ENCODE results near the gene NTF3.

Gene NTF3

DNA sequence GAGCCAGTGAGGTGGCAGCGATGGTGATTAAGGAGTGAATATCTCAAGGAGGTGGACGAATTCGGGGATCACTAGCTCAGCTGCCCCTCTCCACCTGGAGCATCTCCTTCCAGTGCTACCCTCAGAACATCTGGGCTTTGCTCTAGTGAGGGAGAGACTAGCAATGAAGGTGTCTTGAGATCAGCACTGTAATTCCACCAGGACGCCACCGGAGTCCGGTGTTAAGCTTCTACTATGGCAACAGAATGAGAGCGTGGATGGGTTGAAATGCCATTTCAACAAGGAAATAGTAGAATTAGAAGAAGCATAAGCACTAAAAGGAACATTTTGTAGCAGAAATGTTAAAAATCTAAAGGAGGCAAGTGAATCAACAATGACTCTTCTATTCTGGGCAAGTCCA, 61.1 kb downstream of the NTF3 start:
- no peak for DNase-seq (ENCODE audit: low read depth)
- Histone ChIP-seq H3K4me3 (ENCODE audit: low read length) (no peak overlapping the region), H3K4me1 (ENCODE audit: control insufficient read depth, insufficient read depth, low read length) (peaks cover 28% of the 10 kb centered on the region), H3K27me3 (replicated peaks; ENCODE audit: control insufficient read depth, insufficient read depth, low read length) (peaks cover 5% of the 10 kb centered on the region), H3K9ac (ENCODE audit: low read length) (no peak overlapping the region), H3K9me3 (ENCODE audit: control insufficient read depth, low read length) (no peaks in the 10 kb centered on the region), H3K36me3 (ENCODE audit: control insufficient read depth, insufficient read depth, low read length, severe bottlenecking) (no peaks in the 10 kb centered on the region)

DNA sequence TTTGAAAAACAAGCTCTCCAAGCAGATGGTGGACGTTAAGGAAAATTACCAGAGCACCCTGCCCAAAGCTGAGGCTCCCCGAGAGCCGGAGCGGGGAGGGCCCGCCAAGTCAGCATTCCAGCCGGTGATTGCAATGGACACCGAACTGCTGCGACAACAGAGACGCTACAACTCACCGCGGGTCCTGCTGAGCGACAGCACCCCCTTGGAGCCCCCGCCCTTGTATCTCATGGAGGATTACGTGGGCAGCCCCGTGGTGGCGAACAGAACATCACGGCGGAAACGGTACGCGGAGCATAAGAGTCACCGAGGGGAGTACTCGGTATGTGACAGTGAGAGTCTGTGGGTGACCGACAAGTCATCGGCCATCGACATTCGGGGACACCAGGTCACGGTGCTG, 62.4 kb downstream of the NTF3 start:
- H3K9ac ChIP-seq (ENCODE audit: low read length) = no peak overlapping the region
- H3K27me3 ChIP-seq (replicated peaks; ENCODE audit: control insufficient read depth, insufficient read depth, low read length) = peaks cover 5% of the 10 kb centered on the region
- H3K4me3 ChIP-seq (ENCODE audit: low read length) = no peak overlapping the region
- DNase-seq (ENCODE audit: low read depth) = no peak
- H3K36me3 ChIP-seq (ENCODE audit: control insufficient read depth, insufficient read depth, low read length, severe bottlenecking) = no peaks in the 10 kb centered on the region
- H3K4me1 ChIP-seq (ENCODE audit: control insufficient read depth, insufficient read depth, low read length) = peaks cover 24% of the 10 kb centered on the region
- H3K9me3 ChIP-seq (ENCODE audit: control insufficient read depth, low read length) = no peaks in the 10 kb centered on the region

DNA sequence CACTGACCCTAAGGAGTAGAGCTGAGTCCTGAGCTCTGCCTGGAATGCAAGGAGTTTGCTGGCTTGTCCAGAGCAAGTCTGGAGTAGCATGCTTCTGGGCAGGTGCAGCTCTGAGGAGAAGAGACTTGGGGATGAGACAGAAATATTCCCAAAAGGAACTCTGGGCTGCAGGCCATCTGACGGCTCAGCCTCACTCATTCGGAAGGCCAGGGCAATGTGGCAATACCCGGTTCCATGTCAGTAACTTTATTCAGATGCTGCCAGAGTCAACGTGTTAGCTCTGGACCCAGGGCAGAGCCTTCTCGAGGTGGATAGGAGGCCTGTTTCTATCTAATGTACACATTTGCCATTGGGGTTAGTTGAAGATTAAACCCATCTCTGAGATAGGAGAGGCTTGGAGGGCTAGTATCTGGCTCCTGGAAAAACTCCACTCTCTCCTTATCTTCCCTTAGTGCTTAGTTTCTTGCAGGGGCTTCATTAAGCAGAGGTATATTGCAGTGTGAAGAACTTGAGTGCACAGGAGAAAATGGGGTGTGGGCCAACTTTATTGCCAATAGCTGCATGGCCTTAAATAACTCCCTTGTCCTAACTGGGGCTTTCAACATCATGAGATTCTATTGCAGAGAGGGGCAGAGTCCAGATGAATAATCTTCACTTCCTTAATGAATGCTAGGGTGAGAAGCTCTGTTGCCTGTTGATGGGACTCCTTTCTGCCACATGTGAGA, 65.6 kb downstream of the NTF3 start:
- peak; percentile 24 for DNase-seq (ENCODE audit: low read depth)
- peaks cover 5% of the 10 kb centered on the region for H3K27me3 ChIP-seq (replicated peaks; ENCODE audit: control insufficient read depth, insufficient read depth, low read length)
- peak overlapping the region; percentile 24 for H3K9ac ChIP-seq (ENCODE audit: low read length)
- peaks cover 18% of the 10 kb centered on the region for H3K4me1 ChIP-seq (ENCODE audit: control insufficient read depth, insufficient read depth, low read length)
- H3K36me3 ChIP-seq (ENCODE audit: control insufficient read depth, insufficient read depth, low read length, severe bottlenecking) = no peaks in the 10 kb centered on the region
- H3K9me3 ChIP-seq (ENCODE audit: control insufficient read depth, low read length) = no peaks in the 10 kb centered on the region
- no peak overlapping the region for H3K4me3 ChIP-seq (ENCODE audit: low read length)

DNA sequence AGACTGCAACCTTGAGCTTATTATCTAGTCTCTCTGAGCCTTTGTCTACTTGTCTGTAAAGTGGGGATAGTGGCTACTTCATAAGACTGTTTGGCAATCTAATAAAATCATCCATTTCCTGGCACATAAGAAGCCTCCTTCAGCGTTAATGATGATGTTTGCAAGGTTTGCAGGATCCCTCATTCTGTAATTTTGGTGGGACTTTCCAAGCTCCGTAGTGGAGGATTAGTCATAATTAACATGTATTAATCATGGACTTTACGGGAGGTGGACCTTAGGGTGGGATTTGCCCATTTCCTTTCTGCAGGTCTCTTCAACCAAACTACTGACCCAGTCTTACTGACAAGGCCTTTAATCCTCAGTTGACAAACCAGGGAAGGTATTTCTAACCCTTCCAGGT, 66.2 kb downstream of the NTF3 start:
- Histone ChIP-seq H3K36me3 (ENCODE audit: control insufficient read depth, insufficient read depth, low read length, severe bottlenecking) (no peaks in the 10 kb centered on the region), H3K9me3 (ENCODE audit: control insufficient read depth, low read length) (no peaks in the 10 kb centered on the region), H3K4me3 (ENCODE audit: low read length) (no peak overlapping the region), H3K27me3 (replicated peaks; ENCODE audit: control insufficient read depth, insufficient read depth, low read length) (peaks cover 5% of the 10 kb centered on the region), H3K4me1 (ENCODE audit: control insufficient read depth, insufficient read depth, low read length) (peaks cover 18% of the 10 kb centered on the region), H3K9ac (ENCODE audit: low read length) (no peak overlapping the region)
- DNase-seq (ENCODE audit: low read depth) = no peak

DNA sequence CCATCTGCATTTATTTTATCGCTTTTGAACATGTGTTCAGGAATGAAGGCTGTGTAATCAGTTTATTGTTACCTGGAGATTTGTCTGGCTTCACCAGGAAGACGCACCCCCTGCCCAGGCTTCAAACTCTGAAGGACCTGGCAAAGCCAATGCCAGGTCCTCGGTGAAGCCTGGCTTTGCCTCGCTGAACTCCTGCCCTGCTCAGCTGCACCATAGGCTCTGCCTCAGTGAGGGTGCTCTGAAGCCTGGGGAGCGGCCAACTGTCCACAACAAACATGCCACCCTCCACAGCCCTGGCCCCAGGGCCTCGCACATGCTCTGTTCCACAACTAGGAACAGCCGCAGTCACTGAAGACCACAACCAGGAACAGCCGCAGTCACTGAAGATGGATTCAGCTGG, 66.9 kb downstream of the NTF3 start:
- Histone ChIP-seq H3K4me1 (ENCODE audit: control insufficient read depth, insufficient read depth, low read length) (peaks cover 18% of the 10 kb centered on the region), H3K36me3 (ENCODE audit: control insufficient read depth, insufficient read depth, low read length, severe bottlenecking) (no peaks in the 10 kb centered on the region)

DNA sequence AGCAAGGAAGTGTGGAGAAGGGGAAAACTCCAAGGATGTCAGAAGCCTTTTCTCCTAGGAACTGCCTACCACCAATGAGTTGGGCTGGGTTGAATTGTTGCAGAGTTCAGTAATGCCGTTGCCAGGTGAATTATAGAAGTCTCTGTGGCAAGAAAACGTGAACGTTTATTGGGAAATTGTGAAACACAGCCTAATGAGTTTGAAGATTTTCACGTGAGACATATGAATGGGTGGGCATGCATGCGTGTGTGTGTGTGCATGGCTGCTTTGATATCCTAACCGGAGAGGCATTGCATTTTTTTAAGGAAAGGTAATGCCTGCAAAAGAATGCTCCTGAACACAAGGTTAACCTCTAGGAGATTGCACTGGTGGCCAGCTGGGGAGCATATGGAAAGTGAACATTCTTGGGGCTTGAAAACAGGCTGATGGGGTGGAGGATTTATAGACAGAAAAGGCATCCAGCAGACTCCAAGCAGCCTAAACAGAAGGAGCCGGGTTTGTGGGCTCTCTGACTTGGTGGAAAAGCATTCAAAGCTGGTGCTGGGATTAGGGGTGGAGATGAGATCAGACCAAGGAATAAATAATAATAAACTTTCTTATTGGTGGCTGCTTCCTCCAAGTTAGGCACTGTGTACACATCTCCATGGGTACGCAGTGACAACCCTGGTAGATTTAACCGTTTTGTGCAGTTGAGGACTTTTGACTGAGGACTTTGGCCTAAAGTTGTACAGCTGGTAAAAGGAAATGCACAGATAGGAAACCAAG, 67.8 kb downstream of the NTF3 start:
- Histone ChIP-seq H3K4me3 (ENCODE audit: low read length) (no peak overlapping the region), H3K4me1 (ENCODE audit: control insufficient read depth, insufficient read depth, low read length) (peaks cover 18% of the 10 kb centered on the region), H3K36me3 (ENCODE audit: control insufficient read depth, insufficient read depth, low read length, severe bottlenecking) (no peaks in the 10 kb centered on the region), H3K27me3 (replicated peaks; ENCODE audit: control insufficient read depth, insufficient read depth, low read length) (no peaks in the 10 kb centered on the region), H3K9me3 (ENCODE audit: control insufficient read depth, low read length) (no peaks in the 10 kb centered on the region), H3K9ac (ENCODE audit: low read length) (no peak overlapping the region)
- DNase-seq (ENCODE audit: low read depth) = peak; percentile 74

More for the DNA sequence above, 66.9 kb downstream of the NTF3 start:
- Histone ChIP-seq H3K27me3 (replicated peaks; ENCODE audit: control insufficient read depth, insufficient read depth, low read length) (no peaks in the 10 kb centered on the region), H3K9me3 (ENCODE audit: control insufficient read depth, low read length) (no peaks in the 10 kb centered on the region), H3K4me3 (ENCODE audit: low read length) (no peak overlapping the region), H3K9ac (ENCODE audit: low read length) (no peak overlapping the region)
- no peak for DNase-seq (ENCODE audit: low read depth)

DNA sequence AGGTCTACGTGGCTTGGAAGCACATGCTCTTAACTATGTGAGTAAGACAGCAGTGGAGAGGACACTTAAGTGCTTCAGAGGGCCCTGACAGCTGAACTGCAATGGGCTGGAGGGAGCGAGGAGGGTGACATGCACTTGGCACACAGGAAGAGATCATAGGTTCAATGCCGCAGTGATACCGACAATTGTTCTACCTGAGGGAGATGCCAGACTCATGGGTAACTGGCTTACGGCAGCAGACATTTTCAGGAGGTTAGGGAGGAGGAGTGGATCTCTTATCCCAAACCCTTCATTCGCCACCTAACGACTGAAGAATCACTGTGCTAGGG, 68.4 kb downstream of the NTF3 start:
- no peak overlapping the region for H3K4me3 ChIP-seq (ENCODE audit: low read length)
- H3K9ac ChIP-seq (ENCODE audit: low read length) = no peak overlapping the region
- peaks cover 18% of the 10 kb centered on the region for H3K4me1 ChIP-seq (ENCODE audit: control insufficient read depth, insufficient read depth, low read length)
- no peaks in the 10 kb centered on the region for H3K27me3 ChIP-seq (replicated peaks; ENCODE audit: control insufficient read depth, insufficient read depth, low read length)
- DNase-seq (ENCODE audit: low read depth) = no peak
- no peaks in the 10 kb centered on the region for H3K36me3 ChIP-seq (ENCODE audit: control insufficient read depth, insufficient read depth, low read length, severe bottlenecking)
- H3K9me3 ChIP-seq (ENCODE audit: control insufficient read depth, low read length) = no peaks in the 10 kb centered on the region

DNA sequence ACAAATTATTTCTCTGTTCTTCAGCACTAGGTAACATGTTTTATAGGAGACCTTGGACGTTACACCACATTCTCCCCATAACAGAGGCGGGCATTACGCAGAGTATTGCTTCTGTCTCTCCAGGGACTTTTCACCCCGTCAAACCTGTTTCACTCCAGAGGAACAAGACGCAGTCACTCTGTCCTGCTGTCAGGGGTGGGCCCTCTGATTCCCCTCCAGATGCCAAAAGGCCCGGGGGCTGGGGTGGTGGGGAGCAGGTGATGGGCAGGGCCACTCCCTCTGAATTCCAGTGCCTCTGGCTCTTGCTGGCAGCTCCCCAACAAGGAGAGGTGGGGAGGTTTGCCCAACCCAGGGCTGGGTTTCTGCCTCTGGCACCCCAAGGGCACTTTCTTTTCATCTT, 71.9 kb downstream of the NTF3 start:
- Histone ChIP-seq H3K9ac (ENCODE audit: low read length) (no peak overlapping the region), H3K4me1 (ENCODE audit: control insufficient read depth, insufficient read depth, low read length) (peaks cover 5% of the 10 kb centered on the region), H3K27me3 (replicated peaks; ENCODE audit: control insufficient read depth, insufficient read depth, low read length) (no peaks in the 10 kb centered on the region), H3K4me3 (ENCODE audit: low read length) (no peak overlapping the region), H3K9me3 (ENCODE audit: control insufficient read depth, low read length) (no peaks in the 10 kb centered on the region), H3K36me3 (ENCODE audit: control insufficient read depth, insufficient read depth, low read length, severe bottlenecking) (no peaks in the 10 kb centered on the region)
- DNase-seq (ENCODE audit: low read depth) = no peak

DNA sequence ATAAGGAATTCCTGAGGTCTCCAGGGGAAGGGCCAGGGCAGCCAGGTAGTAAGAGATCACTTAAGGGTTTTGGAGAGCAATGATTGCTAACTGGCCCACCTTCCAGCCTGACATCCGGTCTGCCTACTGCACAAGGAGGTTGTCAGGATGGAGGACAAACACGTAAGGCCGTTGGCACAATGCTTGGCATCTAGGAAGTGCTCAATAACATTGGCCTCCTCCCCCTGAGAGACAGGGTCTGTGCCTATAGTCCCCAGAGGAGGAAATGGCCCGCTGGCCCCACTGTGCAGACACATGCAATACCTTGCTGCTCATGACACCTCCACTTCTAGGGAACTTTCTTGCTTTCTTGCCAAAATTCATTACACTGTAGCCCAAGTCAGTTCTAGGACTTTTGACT, 73.2 kb downstream of the NTF3 start:
- no peaks in the 10 kb centered on the region for H3K9me3 ChIP-seq (ENCODE audit: control insufficient read depth, low read length)
- H3K27me3 ChIP-seq (replicated peaks; ENCODE audit: control insufficient read depth, insufficient read depth, low read length) = peaks cover under 1% of the 10 kb centered on the region
- no peak for DNase-seq (ENCODE audit: low read depth)
- H3K4me3 ChIP-seq (ENCODE audit: low read length) = no peak overlapping the region
- H3K9ac ChIP-seq (ENCODE audit: low read length) = no peak overlapping the region
- H3K36me3 ChIP-seq (ENCODE audit: control insufficient read depth, insufficient read depth, low read length, severe bottlenecking) = no peaks in the 10 kb centered on the region
- H3K4me1 ChIP-seq (ENCODE audit: control insufficient read depth, insufficient read depth, low read length) = peaks cover 5% of the 10 kb centered on the region

DNA sequence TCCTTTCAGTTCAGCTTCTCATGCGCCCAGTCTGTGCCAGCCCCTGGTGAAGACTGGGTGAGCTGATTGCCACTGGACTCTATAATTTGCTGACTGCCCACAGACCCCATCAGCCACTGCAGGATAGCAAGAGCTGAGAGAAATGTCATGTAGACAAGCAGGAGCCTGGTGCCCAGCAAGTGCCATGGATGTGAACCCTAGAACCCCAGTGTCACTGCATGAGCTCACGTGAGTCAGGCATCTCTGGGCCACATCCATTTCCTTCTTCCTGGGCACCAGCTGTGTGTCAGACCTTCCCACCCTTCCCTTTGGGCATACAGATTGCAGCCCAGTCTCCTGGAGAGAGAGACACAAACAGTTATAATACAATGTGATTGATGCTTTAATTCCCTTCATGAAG, 73.8 kb downstream of the NTF3 start:
- Histone ChIP-seq H3K4me3 (ENCODE audit: low read length) (no peak overlapping the region), H3K27me3 (replicated peaks; ENCODE audit: control insufficient read depth, insufficient read depth, low read length) (peaks cover 6% of the 10 kb centered on the region), H3K9me3 (ENCODE audit: control insufficient read depth, low read length) (no peaks in the 10 kb centered on the region), H3K36me3 (ENCODE audit: control insufficient read depth, insufficient read depth, low read length, severe bottlenecking) (no peaks in the 10 kb centered on the region), H3K9ac (ENCODE audit: low read length) (no peak overlapping the region), H3K4me1 (ENCODE audit: control insufficient read depth, insufficient read depth, low read length) (peaks cover 5% of the 10 kb centered on the region)
- no peak for DNase-seq (ENCODE audit: low read depth)

DNA sequence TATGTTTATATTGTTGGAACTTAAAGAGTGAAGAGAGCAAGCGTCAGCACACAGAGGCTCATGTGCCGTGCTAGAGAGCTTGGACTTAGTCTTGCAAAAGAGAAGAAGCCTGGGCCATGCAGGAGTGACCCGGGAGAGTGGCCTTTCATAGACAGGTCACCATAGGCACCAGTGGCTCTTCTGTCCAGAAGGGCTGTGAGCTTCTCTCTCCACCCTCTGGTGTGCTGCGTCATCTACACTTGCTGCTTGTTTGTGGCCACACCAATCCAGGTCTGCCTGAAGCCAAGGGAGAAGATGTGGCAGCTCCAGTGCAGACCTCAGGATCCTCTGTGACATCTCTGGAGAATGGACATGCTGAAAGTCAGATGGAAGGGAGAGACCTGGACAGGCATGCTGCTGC, 74.4 kb downstream of the NTF3 start:
- H3K9me3 ChIP-seq (ENCODE audit: control insufficient read depth, low read length) = no peaks in the 10 kb centered on the region
- peaks cover 5% of the 10 kb centered on the region for H3K4me1 ChIP-seq (ENCODE audit: control insufficient read depth, insufficient read depth, low read length)
- H3K4me3 ChIP-seq (ENCODE audit: low read length) = no peak overlapping the region
- no peaks in the 10 kb centered on the region for H3K36me3 ChIP-seq (ENCODE audit: control insufficient read depth, insufficient read depth, low read length, severe bottlenecking)
- DNase-seq (ENCODE audit: low read depth) = no peak
- H3K27me3 ChIP-seq (replicated peaks; ENCODE audit: control insufficient read depth, insufficient read depth, low read length) = peaks cover 12% of the 10 kb centered on the region
- no peak overlapping the region for H3K9ac ChIP-seq (ENCODE audit: low read length)
